HepG2 (cell line): ENCODE measurements around the gene RRAS. TPM values are rescaled to one million over a fixed set of nuclear protein-coding genes. Genes with fewer than 3 reads are reported as not detected.

Experiments
- BRD4 ChIP-seq: sonication (generic); formaldehyde crosslinking; IDR thresholded peaks from 2 replicates; pipeline ENCODE4 v1.4.0; 2020; ENCODE audit warnings: missing genetic modification reagents
- BRF2 ChIP-seq: sonication (generic); formaldehyde crosslinking; IDR thresholded peaks from 2 replicates; pipeline ENCODE4 v1.8.1; 2022; ENCODE audit warnings: mild to moderate bottlenecking, missing genetic modification reagents
- DZIP1 ChIP-seq: sonication (generic); formaldehyde crosslinking; IDR thresholded peaks from 2 replicates; pipeline ENCODE4 v1.5.0; 2020; ENCODE audit warnings: mild to moderate bottlenecking, missing genetic modification reagents
- E2F5 ChIP-seq: sonication (generic); formaldehyde crosslinking; conservative IDR thresholded peaks from 2 replicates; pipeline ENCODE4 v1.4.0; 2020; ENCODE audit warnings: missing genetic modification reagents
- HNF1B ChIP-seq: sonication (generic); formaldehyde crosslinking; IDR thresholded peaks from 2 replicates; pipeline ENCODE4 v1.5.1; 2020; ENCODE audit warnings: mild to moderate bottlenecking, moderate library complexity, missing genetic modification reagents
- MAFF ChIP-seq: IDR thresholded peaks from 2 replicates; pipeline ENCODE4 v1.6.1; 2011; ENCODE audit warnings: low read depth, low read length, improper control_type of control experiment
- NCOA5 ChIP-seq: sonication (generic); formaldehyde crosslinking; IDR thresholded peaks from 2 replicates; pipeline ENCODE4 v1.4.0; 2020; ENCODE audit warnings: missing genetic modification reagents
- NFE2 ChIP-seq: sonication (generic); formaldehyde crosslinking; IDR thresholded peaks from 2 replicates; pipeline ENCODE4 v1.4.0; 2020; ENCODE audit warnings: missing genetic modification reagents
- RFXAP ChIP-seq: sonication (generic); formaldehyde crosslinking; IDR thresholded peaks from 2 replicates; pipeline ENCODE4 v1.4.0; 2020; ENCODE audit warnings: missing genetic modification reagents, borderline replicate concordance
- SAP130 ChIP-seq: IDR thresholded peaks from 2 replicates; pipeline ENCODE4 v1.6.1; 2016; ENCODE audit warnings: low read depth
- THAP9 ChIP-seq: sonication (generic); formaldehyde crosslinking; IDR thresholded peaks from 2 replicates; pipeline ENCODE4; 2020; ENCODE audit warnings: missing genetic modification reagents, mild to moderate bottlenecking, borderline replicate concordance
- TRIM22 ChIP-seq: fragments of 450-650 bp; IDR thresholded peaks from 2 replicates; pipeline ENCODE4 v1.6.1; 2017
- YY1 ChIP-seq: IDR thresholded peaks from 2 replicates; pipeline ENCODE4 v1.6.1; 2011; ENCODE audit warnings: low read length, low read depth, moderate library complexity, mild to moderate bottlenecking; ENCODE audit not compliant: insufficient read depth, insufficient replicate concordance
- ZNF879 ChIP-seq: sonication (generic); formaldehyde crosslinking; IDR thresholded peaks from 2 replicates; pipeline ENCODE4 v1.8.1; 2023; ENCODE audit warnings: missing genetic modification reagents
- polyA plus RNA-seq, 8 experiments: library from polyadenylated mRNA; depleted of rRNA in 3 of 8; stranded (reverse) in 7 of 8; unstranded in 1 of 8; fragments of >200 nt; fragmentation: Illumina TruSeq in 4 of 8; extraction: Trizol in 4 of 8; gene quantifications; 2 replicates each; pipeline versions ENCODE4 v1.2.1 to v1.2.3, GENCODE V29; 2011 to 2016; ENCODE audit warnings: low read depth in 4 of 8, missing spikeins in 1 of 8, mixed read lengths in 1 of 8; ENCODE audit not compliant: insufficient read depth in 1 of 8
- total RNA-seq, 5 experiments: library from RNA; depleted of rRNA; stranded (reverse); fragments of >200 nt; fragmentation: Illumina TruSeq; extraction: Trizol; gene quantifications; 2 replicates each; pipeline ENCODE4 v1.2.3, GENCODE V29; 2016; ENCODE audit warnings: low read depth in 1 of 5

Gene RRAS
- total and polyA plus RNA-seq, 2 of the 13 experiments (the other 11 are each of a cell fraction or from before 2014, with no cell fraction given): 1.5 to 12.0 TPM

- TF ChIP-seq DZIP1 (CRISPR knock-in tag) (no peak; the same call in 1 of the 2 replicates), TRIM22 (no peak), ZNF879 (CRISPR knock-in tag) (no peak), SAP130 (CRISPR knock-in tag) (peak; percentile 93), THAP9 (CRISPR knock-in tag) (peak; percentile 73; the same call in 1 of the 2 replicates), BRD4 (CRISPR knock-in tag) (no peak), RFXAP (CRISPR knock-in tag) (no peak), NCOA5 (CRISPR knock-in tag) (no peak), HNF1B (CRISPR knock-in tag) (peak; percentile 90), YY1 (no peak), E2F5 (no peak), BRF2 (CRISPR knock-in tag) (no peak), MAFF (peak; percentile 24; the same call in 1 of the 2 replicates), NFE2 (CRISPR knock-in tag) (no peak)
Observed at GRCh38 chr19:49640113-49640898, at the start of gene RRAS (continued).
